Measurements from ENCODE around the gene SS18L1.

SS18L1 gene

GRCh38 chr20:62195736-62196135, 52.2 kb downstream of the SS18L1 start:
- DNase-seq (ENCODE audit: low spot score) = no peak

DNA sequence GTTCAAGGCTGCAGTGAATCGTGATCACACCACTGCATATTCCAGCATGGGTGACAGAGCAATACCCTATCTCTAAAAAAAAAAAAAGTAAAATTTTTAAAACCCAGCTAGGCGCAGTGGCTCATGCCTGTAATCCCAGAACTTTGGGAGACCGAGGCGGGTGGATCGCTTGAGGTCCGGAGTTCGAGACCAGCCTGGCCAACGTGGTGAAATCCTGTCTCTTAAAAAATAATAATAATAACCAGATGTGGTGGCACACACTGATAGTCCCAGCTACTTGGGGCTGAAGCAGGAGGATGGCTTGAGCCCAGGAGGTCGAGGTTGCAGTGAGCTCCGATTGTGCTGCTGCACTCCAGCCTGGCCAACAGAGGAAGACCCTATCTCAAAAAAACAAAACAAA, 52.7 kb downstream of the SS18L1 start:
- no peak for DNase-seq (ENCODE audit: low spot score)

DNA sequence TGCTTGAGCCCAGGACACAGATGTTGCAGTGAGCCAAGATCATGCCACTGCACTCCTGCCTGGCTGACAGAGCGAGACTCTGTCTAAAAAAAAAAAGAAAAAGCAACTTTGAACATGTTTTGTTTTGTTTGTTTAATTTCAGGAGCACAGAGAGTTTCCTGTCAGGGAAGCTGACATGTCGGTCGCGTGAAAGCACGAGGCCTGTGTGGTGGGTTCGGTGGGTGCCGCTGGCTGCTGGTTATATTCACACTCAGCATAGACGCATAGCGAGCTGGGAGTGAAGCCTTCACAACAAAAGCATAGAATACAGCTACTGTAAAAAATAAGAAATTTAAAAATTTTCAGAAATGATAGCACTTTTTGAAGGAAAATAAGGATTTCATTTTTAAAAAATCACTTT, 53.7 kb downstream of the SS18L1 start:
- no peak for DNase-seq (ENCODE audit: low spot score)

GRCh38 chr20:62197801-62198200, 54.2 kb downstream of the SS18L1 start:
- no peak for DNase-seq (ENCODE audit: low spot score)

- no peak for DNase-seq (ENCODE audit: low spot score)
Measured at GRCh38 chr20:62198496-62198895, 54.9 kb downstream of the SS18L1 start.

DNA sequence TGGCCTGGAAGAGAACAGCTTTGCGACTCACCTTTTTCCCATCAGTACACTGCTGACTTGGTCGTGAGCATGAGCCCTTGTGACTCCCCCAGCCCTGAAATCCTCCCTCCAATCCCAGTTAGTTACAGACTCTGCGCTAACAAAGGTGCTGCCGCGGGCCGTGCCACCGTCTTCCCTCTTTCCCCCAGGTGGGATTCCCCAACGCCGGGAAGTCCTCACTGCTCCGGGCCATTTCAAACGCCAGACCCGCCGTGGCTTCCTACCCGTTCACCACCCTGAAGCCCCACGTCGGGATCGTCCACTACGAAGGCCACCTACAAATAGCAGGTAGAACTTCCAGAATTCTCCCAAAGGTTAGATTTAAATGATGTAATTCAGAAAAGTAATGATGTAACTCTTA, 55.4 kb downstream of the SS18L1 start:
- no peak for DNase-seq (ENCODE audit: low spot score)

DNA sequence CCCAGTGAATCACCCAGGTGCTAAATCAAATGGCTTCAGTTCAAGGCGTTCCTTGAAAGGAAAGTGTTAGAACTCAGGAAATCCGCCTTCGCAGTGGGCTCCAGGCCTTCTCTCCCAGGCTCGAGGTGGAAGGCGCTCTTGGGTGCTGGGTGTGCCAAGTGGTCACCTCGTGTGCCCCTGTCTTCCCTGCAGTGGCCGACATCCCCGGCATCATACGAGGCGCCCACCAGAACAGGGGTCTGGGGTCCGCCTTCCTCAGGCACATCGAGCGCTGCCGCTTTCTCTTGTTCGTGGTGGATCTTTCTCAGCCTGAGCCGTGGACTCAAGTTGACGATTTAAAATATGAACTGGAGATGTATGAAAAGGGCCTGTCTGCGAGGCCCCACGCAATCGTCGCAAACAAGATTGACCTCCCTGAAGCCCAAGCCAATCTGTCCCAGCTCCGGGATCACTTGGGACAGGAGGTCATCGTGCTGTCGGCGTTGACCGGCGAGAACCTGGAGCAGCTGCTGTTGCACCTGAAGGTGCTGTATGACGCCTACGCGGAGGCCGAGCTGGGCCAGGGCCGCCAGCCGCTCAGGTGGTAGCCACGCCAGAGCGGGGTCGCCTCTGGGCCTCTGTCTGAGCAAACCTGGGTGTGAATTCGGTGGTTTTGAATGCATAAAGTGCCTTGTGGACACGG, 57.1 kb downstream of the SS18L1 start:
- no peak for DNase-seq (ENCODE audit: low spot score)

DNA sequence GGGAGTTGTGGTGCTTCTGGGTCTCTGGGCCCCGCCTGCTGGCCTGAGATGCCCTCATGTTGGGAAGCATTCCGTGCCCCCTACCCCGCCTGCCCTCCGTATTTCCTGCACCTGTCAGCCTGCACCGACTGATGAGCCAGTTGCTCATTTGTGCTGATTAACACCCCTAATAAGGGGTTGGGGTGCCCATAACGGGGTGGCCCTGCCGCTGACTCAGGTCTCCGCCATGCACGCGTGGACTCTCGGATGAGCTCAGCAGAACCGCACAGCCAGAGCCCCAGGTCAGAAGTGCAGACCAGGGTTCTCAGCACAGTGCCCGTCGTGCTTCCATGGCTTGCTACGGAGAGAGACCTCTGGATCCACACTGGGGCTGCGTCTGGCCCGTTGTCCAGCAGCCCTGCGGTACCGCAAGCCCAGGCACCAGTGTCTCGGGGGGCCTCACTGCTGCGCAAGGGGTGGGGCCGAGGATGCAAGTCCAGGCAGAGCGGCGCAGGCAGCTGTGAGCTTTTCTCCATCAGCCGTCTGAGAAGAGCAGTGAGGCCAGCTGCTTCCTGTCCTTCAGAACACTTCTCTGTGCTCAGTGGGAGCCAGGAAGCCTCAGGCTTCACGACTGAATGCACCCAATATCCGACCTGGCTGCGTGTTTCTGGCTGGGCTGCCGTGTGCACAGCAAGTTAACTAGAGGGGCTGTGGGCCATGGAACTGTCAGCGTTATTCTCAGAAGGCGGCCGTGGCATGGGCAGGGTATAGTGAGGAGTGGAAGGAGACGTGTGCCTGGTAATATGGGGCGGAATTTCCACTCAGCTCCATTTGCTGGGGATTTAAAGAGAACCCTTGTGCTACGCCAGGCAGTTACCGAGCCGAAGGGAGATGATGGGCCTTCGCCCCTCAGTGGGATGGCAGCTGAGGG, 57.9 kb downstream of the SS18L1 start:
- DNase-seq (ENCODE audit: low spot score) = no peak

DNA sequence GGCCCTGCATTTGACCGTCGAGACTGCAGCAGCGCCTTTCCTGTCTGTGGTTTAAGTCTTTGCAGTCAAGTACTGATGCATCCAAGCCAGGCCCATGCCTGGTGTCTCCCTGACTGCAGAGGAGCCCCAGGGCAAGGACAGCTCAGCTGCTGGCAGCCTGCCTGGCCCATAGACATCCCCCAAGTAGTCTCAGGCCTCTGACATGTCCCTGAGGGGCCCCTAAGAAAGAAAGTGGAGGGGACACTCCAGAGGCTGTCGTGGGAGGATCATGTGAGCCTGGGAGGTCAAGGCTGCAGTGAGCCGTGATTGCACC, 58.5 kb downstream of the SS18L1 start:
- DNase-seq (ENCODE audit: low spot score) = no peak

GRCh38 chr20:62202676-62203377, 59.3 kb downstream of the SS18L1 start:
- no peak for DNase-seq (ENCODE audit: low spot score)

- no peak for DNase-seq (ENCODE audit: low spot score)
Measured at GRCh38 chr20:62203378-62204030, 59.9 kb downstream of the SS18L1 start.

DNA sequence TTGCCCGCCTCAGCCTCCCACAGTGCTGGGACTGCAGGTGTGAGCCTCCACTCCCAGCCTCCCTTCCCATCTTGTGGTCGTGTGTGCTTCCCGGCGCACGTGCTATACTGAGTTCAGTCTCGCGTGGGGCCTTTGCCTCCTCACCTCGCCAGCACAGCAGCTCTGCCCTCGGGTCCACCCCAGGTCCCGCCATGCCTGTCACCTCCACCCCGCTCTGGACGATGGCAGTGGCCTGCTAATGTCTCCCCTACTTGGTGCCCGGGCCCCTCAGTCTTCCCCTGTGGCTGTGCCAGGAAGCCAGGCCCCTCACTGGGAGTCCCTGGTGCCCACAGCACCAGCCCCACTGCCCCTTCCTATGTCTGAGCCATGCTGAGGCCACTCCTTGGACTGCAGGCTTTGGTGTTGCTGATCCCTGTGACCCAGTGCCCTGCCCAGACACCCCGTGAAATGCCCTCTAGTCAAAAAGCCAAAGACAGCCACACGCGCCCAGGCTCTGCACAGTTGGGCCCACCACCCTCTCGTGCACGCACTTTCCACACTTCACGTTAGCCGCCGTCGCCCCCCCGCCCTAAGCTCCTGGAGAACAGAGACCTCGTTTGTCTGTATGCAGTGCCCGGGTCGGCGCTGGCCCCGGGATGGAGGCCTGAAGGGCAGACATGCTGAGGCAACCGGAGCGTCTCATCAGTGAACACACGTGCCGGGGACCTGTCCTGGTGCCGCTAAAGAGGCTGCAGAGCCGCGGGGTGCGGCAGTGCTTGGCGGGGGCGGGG, 62.2 kb downstream of the SS18L1 start:
- no peak for DNase-seq (ENCODE audit: low spot score)

- no peak for DNase-seq (ENCODE audit: low spot score)
Measured at GRCh38 chr20:62206388-62206775, 62.8 kb downstream of the SS18L1 start.

DNA sequence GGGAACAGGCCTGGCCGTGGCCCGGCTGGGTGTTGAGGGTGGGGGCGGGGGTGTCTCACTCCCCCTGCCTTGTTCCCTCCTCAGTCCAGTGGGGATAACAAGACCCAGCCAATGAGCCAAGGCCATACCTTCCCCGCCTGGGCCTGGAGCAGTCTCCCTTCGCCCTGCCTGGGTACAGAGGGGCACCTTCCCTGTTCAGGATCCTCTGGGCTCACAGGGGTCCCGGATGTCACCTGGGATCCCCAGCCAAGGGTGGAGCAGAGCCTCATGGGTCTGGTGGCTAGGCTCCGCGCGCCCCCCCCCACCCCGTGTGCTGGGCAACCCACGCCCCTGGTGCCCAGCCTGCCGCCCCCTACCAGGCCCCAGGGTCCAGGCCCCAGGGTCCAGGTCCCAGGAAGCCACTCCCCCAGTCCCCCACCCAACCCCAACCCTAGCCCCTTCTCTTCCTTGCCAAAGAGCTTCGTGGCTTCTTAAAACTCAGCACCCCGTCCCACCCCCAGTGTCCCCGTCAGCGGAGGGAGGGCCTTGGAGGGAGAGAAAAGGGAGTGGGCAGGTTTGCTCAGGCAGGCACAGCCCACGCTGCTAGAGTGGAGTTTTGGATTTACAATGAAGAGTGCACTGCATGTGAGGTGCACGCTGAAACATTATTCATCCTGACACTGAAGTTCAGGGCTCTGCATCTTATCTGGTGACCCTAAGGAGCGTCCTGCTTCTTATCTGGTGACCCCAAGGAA, 64.7 kb downstream of the SS18L1 start:
- DNase-seq (ENCODE audit: low spot score) = no peak

DNA sequence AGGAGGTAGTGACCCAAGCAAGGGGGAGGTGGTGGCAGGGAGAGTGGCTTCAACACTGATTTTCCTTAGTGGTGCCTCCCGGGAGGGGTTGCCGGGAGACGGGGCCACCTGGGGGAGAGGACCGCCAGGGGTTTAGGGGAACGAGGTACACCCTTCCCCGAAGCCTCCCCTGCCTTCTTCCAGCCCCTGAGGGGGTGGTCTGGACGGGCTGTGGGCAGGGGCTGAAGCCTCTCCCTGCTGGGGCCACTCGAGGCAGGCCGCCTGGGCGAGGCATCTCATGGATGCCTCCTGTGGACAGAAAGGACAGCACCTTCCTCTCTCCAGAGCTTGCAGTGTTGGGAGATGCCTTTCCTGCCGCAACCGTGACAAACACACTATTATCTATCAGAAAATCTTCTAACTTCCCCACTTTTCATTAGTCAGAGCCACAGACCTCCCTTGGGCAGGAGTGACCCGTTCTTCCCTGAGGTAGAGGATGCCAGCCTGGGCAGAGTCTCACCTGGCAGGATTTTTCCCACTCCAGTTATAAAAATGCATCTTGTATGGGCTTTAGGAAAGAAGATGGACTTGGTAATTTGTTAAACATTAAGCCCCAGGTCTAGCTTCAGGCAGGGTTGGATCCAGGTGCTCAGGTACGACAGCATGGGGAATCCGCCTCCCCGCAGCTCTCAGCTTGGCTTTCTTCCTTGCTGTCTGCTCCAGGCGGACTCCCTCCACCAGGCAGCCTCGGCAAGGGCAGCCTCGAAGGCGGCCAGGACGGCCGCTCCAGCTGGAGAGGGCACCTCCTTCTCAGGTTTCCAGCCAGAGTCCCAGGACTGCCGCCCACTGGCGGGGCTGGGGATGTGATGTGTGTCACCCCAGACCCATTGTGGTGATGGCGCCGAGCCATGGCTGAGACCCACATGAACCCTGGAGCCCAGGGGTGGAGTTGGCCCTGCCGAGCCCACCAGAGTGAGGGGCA, 65.5 kb downstream of the SS18L1 start:
- DNase-seq (ENCODE audit: low spot score) = no peak

DNA sequence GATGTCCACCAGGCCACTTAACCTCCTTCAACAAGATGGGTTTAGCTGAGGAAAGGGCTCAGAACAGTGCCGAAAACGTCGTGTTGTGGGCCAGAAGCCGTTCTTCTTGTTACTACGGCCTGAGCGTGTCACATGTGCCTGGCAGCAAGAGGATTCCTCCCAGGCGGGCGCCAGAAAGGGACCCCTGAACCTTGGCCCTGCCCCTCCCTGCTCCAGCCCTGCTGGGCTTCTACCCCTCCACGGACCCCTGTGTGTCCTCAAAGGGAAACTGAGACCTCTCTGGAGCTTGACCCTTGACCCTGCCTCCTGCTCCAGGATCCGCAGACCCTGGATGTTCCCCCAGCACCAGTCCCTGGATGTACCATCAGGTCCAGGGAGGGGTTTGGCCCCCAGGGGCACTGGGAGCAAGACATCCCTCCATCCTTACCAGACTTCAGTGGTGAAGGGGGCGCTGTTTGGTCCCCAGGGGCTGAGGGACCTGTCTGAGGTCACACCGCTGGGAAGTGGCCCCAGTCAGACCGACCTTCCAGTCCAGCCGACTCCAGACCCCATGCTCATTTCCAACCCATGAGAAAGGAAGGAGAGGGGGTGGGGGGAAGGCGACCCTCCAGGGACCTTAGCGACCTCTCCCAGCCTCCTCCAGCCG, 66.4 kb downstream of the SS18L1 start:
- DNase-seq (ENCODE audit: low spot score) = no peak

GRCh38 chr20:62210496-62210855, 66.9 kb downstream of the SS18L1 start:
- DNase-seq (ENCODE audit: low spot score) = no peak

GRCh38 chr20:62211216-62211615, 67.6 kb downstream of the SS18L1 start:
- DNase-seq (ENCODE audit: low spot score) = no peak

DNA sequence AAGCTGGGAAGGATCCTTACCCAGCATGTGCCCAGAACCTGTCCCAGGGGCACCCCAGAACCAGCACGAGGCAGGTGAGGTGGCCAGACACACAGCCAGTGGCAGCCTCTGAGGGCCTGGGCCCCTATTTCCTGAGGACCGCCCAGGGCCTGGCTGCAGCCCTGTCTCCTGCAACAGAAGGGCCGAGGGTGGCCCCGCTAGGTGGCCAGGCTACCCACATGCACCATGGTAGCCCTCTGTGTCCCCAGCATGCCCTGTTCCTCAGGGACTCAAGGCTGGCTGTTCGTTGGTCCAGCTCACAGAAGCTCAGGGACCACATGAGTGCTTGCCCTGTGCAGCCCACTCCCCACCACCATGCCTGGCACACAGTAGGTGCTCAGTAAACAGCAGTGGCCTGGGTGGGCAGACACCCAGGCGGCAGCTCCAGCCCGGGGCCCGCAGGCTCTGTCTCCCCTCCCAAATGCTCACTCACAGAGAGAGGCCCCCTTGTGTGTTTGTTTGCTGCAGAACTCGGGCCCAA, 68.3 kb downstream of the SS18L1 start:
- no peak for DNase-seq (ENCODE audit: low spot score)
